IMR-90 (cell line): ENCODE measurements around the gene MEGF6. TPM values are rescaled to one million over a fixed set of nuclear protein-coding genes. Genes with fewer than 3 reads are reported as not detected.

Source experiments
- ATAC-seq: fragments of 200-7000 bp; cut with Tn5 transposase; 2 replicates; pipeline ENCODE4 v1.9.1; 2020; ENCODE audit warnings: low read depth, mild to moderate bottlenecking, moderate library complexity
- BruUV-seq: library from RNA; stranded (reverse); fragments of 400-500 nt; replicated peaks from 2 replicates; lab custom pipeline; 2021; lab: Mats Ljungman, UMichigan
- CTCF ChIA-PET: fragments of 300-600 bp; formaldehyde crosslinking; extraction: SDS; loops from one replicate; lab custom pipeline; 2021; ENCODE audit warnings: antibody characterized with exemption; lab: Yijun Ruan, JAX
- POLR2A ChIA-PET: fragments of 300-600 bp; sonication (Branson Sonifier 250); formaldehyde crosslinking; loops from one replicate; lab custom pipeline; 2022; ENCODE audit warnings: antibody characterized with exemption; ENCODE audit not compliant: unreplicated experiment; lab: Charles Lee
- DNase-seq: peaks from one replicate; pipeline ENCODE4 v3.0.0; 2013
- H2AFZ ChIP-seq: replicated peaks from 2 replicates; pipeline ENCODE3; 2013; ENCODE audit warnings: low read length, mild to moderate bottlenecking; ENCODE audit not compliant: poor library complexity
- H2AK5ac ChIP-seq: 2 replicates; pipeline ENCODE4 v1.6.1; 2013; ENCODE audit warnings: low read depth, low read length, inconsistent platforms
- H2AK9ac ChIP-seq: replicated peaks from 2 replicates; pipeline ENCODE3; 2013; ENCODE audit warnings: mild to moderate bottlenecking, low read depth, low read length, moderate library complexity; ENCODE audit not compliant: poor library complexity
- H2BK120ac ChIP-seq: 2 replicates; pipeline ENCODE4 v1.6.1; 2013; ENCODE audit warnings: low read depth, low read length, inconsistent platforms
- H2BK15ac ChIP-seq: 3 replicates; pipeline ENCODE4 v1.6.1; 2013; ENCODE audit warnings: low read depth, low read length, inconsistent platforms
- H2BK20ac ChIP-seq: 2 replicates; pipeline ENCODE4 v1.6.1; 2013; ENCODE audit warnings: low read depth, mild to moderate bottlenecking, inconsistent platforms, low read length, moderate library complexity
- H2BK5ac ChIP-seq: 2 replicates; pipeline ENCODE4 v1.6.1; 2013; ENCODE audit warnings: mild to moderate bottlenecking, low read depth, low read length, inconsistent platforms; ENCODE audit not compliant: poor library complexity, severe bottlenecking
- H3K14ac ChIP-seq: replicated peaks from 2 replicates; pipeline ENCODE4 v1.6.1; 2013; ENCODE audit warnings: low read depth, low read length, inconsistent platforms
- H3K18ac ChIP-seq: 2 replicates; pipeline ENCODE4 v1.6.1; 2013; ENCODE audit warnings: low read depth, low read length, control low read depth
- H3K23ac ChIP-seq: 2 replicates; pipeline ENCODE4 v1.6.1; 2013; ENCODE audit warnings: low read depth, low read length, inconsistent platforms
- H3K27ac ChIP-seq: 2 replicates; pipeline ENCODE4 v1.5.1; 2013; ENCODE audit warnings: mild to moderate bottlenecking, control low read depth, low read length; ENCODE audit not compliant: insufficient read depth
- H3K27me3 ChIP-seq: 2 replicates; pipeline ENCODE4 v1.6.1; 2013; ENCODE audit warnings: low read length; ENCODE audit not compliant: control insufficient read depth, insufficient read depth
- H3K36me3 ChIP-seq: 2 replicates; pipeline ENCODE4 v1.6.1; 2013; ENCODE audit warnings: low read length, mixed read lengths; ENCODE audit not compliant: control insufficient read depth, insufficient read depth
- H3K4ac ChIP-seq: 2 replicates; pipeline ENCODE4 v1.6.1; 2013; ENCODE audit warnings: low read depth, low read length, inconsistent platforms
- H3K4me1 ChIP-seq: 2 replicates; pipeline ENCODE4 v1.6.1; 2013; ENCODE audit warnings: low read length, mixed read lengths; ENCODE audit not compliant: control insufficient read depth, insufficient read depth
- H3K4me2 ChIP-seq: 2 replicates; pipeline ENCODE4 v1.6.1; 2013; ENCODE audit warnings: low read depth, mild to moderate bottlenecking, control low read depth, low read length, moderate library complexity
- H3K4me3 ChIP-seq: 2 replicates; pipeline ENCODE4 v1.5.1; 2013; ENCODE audit warnings: low read depth, mild to moderate bottlenecking, control low read depth, low read length, moderate library complexity; ENCODE audit not compliant: insufficient read depth
- H3K56ac ChIP-seq: 2 replicates; pipeline ENCODE4 v1.6.1; 2013; ENCODE audit warnings: low read length, inconsistent platforms; ENCODE audit not compliant: insufficient read depth; ENCODE audit errors: extremely low read depth
- H3K79me1 ChIP-seq, 2 experiments: 2 replicates each; pipeline ENCODE4 v1.6.1; 2013; ENCODE audit warnings: low read length in 2 of 2, inconsistent platforms in 1 of 2, low read depth in 1 of 2
- H3K9ac ChIP-seq: 2 replicates; pipeline ENCODE4 v1.6.1; 2013; ENCODE audit warnings: low read depth, low read length, control low read depth
- H3K9me1 ChIP-seq: 2 replicates; pipeline ENCODE4 v1.6.1; 2013; ENCODE audit warnings: low read length, inconsistent platforms; ENCODE audit not compliant: insufficient read depth
- H3K9me3 ChIP-seq: 2 replicates; pipeline ENCODE4 v1.6.1; 2013; ENCODE audit warnings: low read length; ENCODE audit not compliant: control insufficient read depth, insufficient read depth
- H4K20me1 ChIP-seq: 2 replicates; pipeline ENCODE4 v1.6.1; 2013; ENCODE audit warnings: low read length, inconsistent platforms; ENCODE audit not compliant: insufficient read depth
- H4K5ac ChIP-seq: 2 replicates; pipeline ENCODE4 v1.6.1; 2013; ENCODE audit warnings: mild to moderate bottlenecking, low read depth, low read length, control low read depth
- H4K8ac ChIP-seq, 2 experiments: 2 replicates each; pipeline ENCODE4 v1.6.1; 2013; ENCODE audit warnings: low read depth in 2 of 2, low read length in 2 of 2, control low read depth in 1 of 2, inconsistent platforms in 1 of 2
- H4K91ac ChIP-seq: 2 replicates; pipeline ENCODE4 v1.6.1; 2013; ENCODE audit warnings: low read depth, low read length, inconsistent platforms; ENCODE audit not compliant: insufficient read depth
- BHLHE40 ChIP-seq: fragments of 150-350 bp; IDR thresholded peaks from 2 replicates; pipeline ENCODE4 v1.6.1; 2016; ENCODE audit warnings: mild to moderate bottlenecking, low read depth, low read length
- CHD1 ChIP-seq: IDR thresholded peaks from 2 replicates; pipeline ENCODE4 v1.6.1; 2012; ENCODE audit warnings: low read depth, low read length, improper control_type of control experiment
- CTCF ChIP-seq: conservative IDR thresholded peaks from 2 replicates; pipeline ENCODE4 v1.5.1; 2012; ENCODE audit warnings: mild to moderate bottlenecking, low read depth, low read length, improper control_type of control experiment
- ELK1 ChIP-seq: fragments of 150-350 bp; IDR thresholded peaks from 2 replicates; pipeline ENCODE4 v1.6.1; 2016; ENCODE audit warnings: low read depth, mild to moderate bottlenecking, low read length, moderate library complexity, borderline replicate concordance
- FOS ChIP-seq: fragments of 150-350 bp; IDR thresholded peaks from 2 replicates; pipeline ENCODE4 v1.6.1; 2016; ENCODE audit warnings: low read depth, low read length
- MAFK ChIP-seq: IDR thresholded peaks from 2 replicates; pipeline ENCODE4 v1.6.1; 2012; ENCODE audit warnings: low read depth, low read length, improper control_type of control experiment
- MAZ ChIP-seq: IDR thresholded peaks from 2 replicates; pipeline ENCODE4 v1.6.1; 2012; ENCODE audit warnings: low read depth, mild to moderate bottlenecking, low read length, improper control_type of control experiment, moderate library complexity, borderline replicate concordance
- MXI1 ChIP-seq: IDR thresholded peaks from 2 replicates; pipeline ENCODE4 v1.6.1; 2012; ENCODE audit warnings: low read depth, mild to moderate bottlenecking, low read length, moderate library complexity, borderline replicate concordance
- NFE2L2 ChIP-seq: fragments of 150-350 bp; IDR thresholded peaks from 2 replicates; pipeline ENCODE4 v1.6.1; 2016; ENCODE audit warnings: low read depth, mild to moderate bottlenecking, low read length
- POLR2A ChIP-seq: IDR thresholded peaks from 2 replicates; pipeline ENCODE4 v1.6.1; 2012; ENCODE audit warnings: mild to moderate bottlenecking, low read depth, low read length
- RAD21 ChIP-seq: IDR thresholded peaks from 2 replicates; pipeline ENCODE4 v1.6.1; 2012; ENCODE audit warnings: low read length, improper control_type of control experiment
- RCOR1 ChIP-seq: IDR thresholded peaks from 2 replicates; pipeline ENCODE4 v1.6.1; 2012; ENCODE audit warnings: mild to moderate bottlenecking, low read length, improper control_type of control experiment; ENCODE audit not compliant: insufficient replicate concordance
- RFX5 ChIP-seq: IDR thresholded peaks from 2 replicates; pipeline ENCODE4 v1.8.0; 2012; ENCODE audit warnings: low read depth, mild to moderate bottlenecking, low read length, moderate library complexity
- USF2 ChIP-seq: fragments of 150-350 bp; IDR thresholded peaks from 2 replicates; pipeline ENCODE4 v1.6.1; 2017; ENCODE audit warnings: mild to moderate bottlenecking, antibody characterized with exemption, low read length, low read depth
- WGBS, 2 experiments: methylation state at CpG; one replicate each; pipeline versions ENCODE4 v1.1.5 to v1.1.7; 2013; ENCODE audit warnings: missing lambda C conversion rate in 2 of 2; ENCODE audit not compliant: insufficient read length in 1 of 2; ENCODE audit errors: extremely low coverage in 2 of 2; 5-methylcytosine and 5-hydroxymethylcytosine counted together
- dilution Hi-C: fragments of 300-500 bp; cut with HindIII; formaldehyde crosslinking; loops from one replicate; pipeline ENCODE4 v1.14.3; 2018; ENCODE audit warnings: low sequenced_read_pairs; ENCODE audit not compliant: unreplicated experiment
- in situ Hi-C: fragments of 300-500 bp; cut with MboI; formaldehyde crosslinking; loops from 3 replicates; pipeline ENCODE4 v1.14.3; 2019; ENCODE audit warnings: low sequenced_read_pairs, inconsistent platforms, mixed read lengths
- intact Hi-C: fragments of 100-400 bp; cut with micrococcal nuclease; formaldehyde crosslinking; loops from 2 replicates; pipeline ENCODE4 v1.10.0; 2022
- polyA plus RNA-seq, 3 experiments: library from polyadenylated mRNA; depleted of rRNA; stranded (reverse); fragments of >200 nt; gene quantifications; 2 replicates each; pipeline ENCODE4 v1.2.3, GENCODE V29; 2012; ENCODE audit warnings: low replicate concordance in 1 of 3
- total RNA-seq: library from RNA; depleted of rRNA; stranded (reverse); fragments of >200 nt; gene quantifications from 2 replicates; pipeline ENCODE4 v1.2.3, GENCODE V29; 2012

MEGF6 gene
- total and polyA plus RNA-seq, 2 of the 4 experiments (the other 2 are of a cell fraction): 0.72 to 4.1 TPM

- Histone ChIP-seq H4K8ac (no peak overlapping the region; a peak in 1 of 4 replicates), H3K4me2 (peak overlapping the region; percentile 24; the same call in 1 of the 2 replicates), H2AFZ (peak overlapping the region; percentile 87), H3K56ac (no peak overlapping the region), H3K14ac (no peak overlapping the region), H3K9me1 (no peaks in the 10 kb centered on the region; the same call in 1 of the 2 replicates), H2BK20ac (no peak overlapping the region), H3K9ac (no peak overlapping the region), H3K4me3 (no peak overlapping the region), H3K9me3 (no peaks in the 10 kb centered on the region), H4K20me1 (no peaks in the 10 kb centered on the region; the same call in 1 of the 2 replicates), H2BK120ac (no peak overlapping the region), H3K36me3 (no peaks in the 10 kb centered on the region), H2BK5ac (no peak overlapping the region), H3K4ac (peak overlapping the region; percentile 79; the same call in 1 of the 2 replicates), H2BK15ac (no peak overlapping the region), H3K27me3 (no peaks in the 10 kb centered on the region), H2AK5ac (peak overlapping the region; percentile 96), H3K23ac (0 out of 2 replicates have a peak overlapping the region, but pooled peaks have one; percentile 56), H2AK9ac (peak overlapping the region; percentile 77), H3K18ac (no peak overlapping the region), H3K4me1 (peaks cover 11% of the 10 kb centered on the region), H4K5ac (no peak overlapping the region), H4K91ac (peak overlapping the region; percentile 6; the same call in 1 of the 2 replicates), H3K27ac (no peak overlapping the region), H3K79me1 (peaks cover 7 to 12% of the 10 kb centered on the region in 2 experiments; a peak in 3 of 4 replicates)
- intact Hi-C loops (loop anchor here (1.0 kb wide), 3 partner anchors 54 to 166 kb away; no protein-coding TSS in a partner anchor), in situ Hi-C loops (no loop called here), dilution Hi-C loops (no loop called here)
- ChIA-PET POLR2A (no interaction called here), CTCF (interaction anchor here (0.6 to 2.0 kb wide), 14 partner anchors 11 to 166 kb away, joined by 3 to 20 read pairs (median 4); no protein-coding TSS in a partner anchor)
- WGBS, 2 experiments: no CpG with 5 or more reads among the region's 21 CpGs
- BruUV-seq: no TSS peak
- DNase-seq (peak; percentile 80), ATAC-seq (peak; percentile 89)
- TF ChIP-seq POLR2A: no peak
- peak; percentile 72 for TF ChIP-seq RAD21
- peak; percentile 37; the same call in 1 of the 2 replicates for TF ChIP-seq MAZ
- no peak for TF ChIP-seq NFE2L2
- no peak for TF ChIP-seq CHD1
- no peak for TF ChIP-seq MXI1
- no peak for TF ChIP-seq RCOR1
- TF ChIP-seq RFX5: no peak
- TF ChIP-seq CTCF: peak; percentile 92
- peak; percentile 49 for TF ChIP-seq BHLHE40
- no peak for TF ChIP-seq ELK1
- no peak for TF ChIP-seq FOS
- TF ChIP-seq USF2: peak; percentile 53; the same call in 1 of the 2 replicates
- no peak for TF ChIP-seq MAFK
Measured at GRCh38 chr1:3618881-3619671, 7.8 kb upstream of the MEGF6 start.
